ENCODE measurements around the gene OSBPL8. TPM values are rescaled to one million over a fixed set of nuclear protein-coding genes. Genes with fewer than 3 reads are reported as not detected.

OSBPL8 gene
- total RNA-seq, 2 experiments from 2014 or later = 25.0 to 61.3 TPM

DNA sequence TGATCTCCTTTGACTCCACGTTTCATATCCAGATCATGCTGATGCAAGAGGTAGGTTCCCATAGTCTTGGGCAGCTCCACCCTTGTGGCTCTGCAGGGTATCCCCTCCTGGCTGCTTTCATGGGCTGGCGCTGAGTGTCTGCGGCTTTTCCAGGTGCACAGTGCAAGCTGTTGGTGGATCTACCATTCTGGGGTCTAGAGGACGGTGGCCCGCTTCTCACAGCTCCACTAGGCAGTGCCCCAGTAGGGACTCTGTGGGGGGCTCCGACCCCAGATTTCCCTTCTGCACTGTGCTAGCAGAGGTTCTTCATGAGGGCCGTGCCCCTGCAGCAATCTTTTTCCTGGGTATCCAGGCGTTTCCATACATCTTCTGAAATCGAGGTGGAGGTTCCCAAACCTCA, 199.3 kb downstream of the OSBPL8 start:
- no peak for DNase-seq (ENCODE audit: low spot score)
- ChIA-PET CTCF (ENCODE audit: unreplicated experiment) (no interaction called here), POLR2A (interaction anchor here (1.0 kb wide), 1 partner anchor 12 kb away, joined by 3 read pairs; the partner anchor contains the start of gene BBS10)
- intact Hi-C loops (cut with micrococcal nuclease; ENCODE audit: unreplicated experiment) = no loop called here
- Histone ChIP-seq H3K9me3 (ENCODE audit: low read length) (no peaks in the 10 kb centered on the region), H3K36me3 (ENCODE audit: insufficient read depth, low read length) (peaks cover 39% of the 10 kb centered on the region), H3K4me1 (ENCODE audit: insufficient read depth, low read length, poor library complexity, severe bottlenecking) (no peaks in the 10 kb centered on the region), H3K9me2 (ENCODE audit: insufficient read depth, low read length) (no peaks in the 10 kb centered on the region), H3K4me3 (ENCODE audit: low read depth, low read length, poor library complexity, severe bottlenecking) (no peak overlapping the region), H4K20me1 (ENCODE audit: insufficient read depth, low read length) (no peaks in the 10 kb centered on the region), H3K4me2 (ENCODE audit: low read length) (no peak overlapping the region), H2AFZ (ENCODE audit: low read length) (no peak overlapping the region), H3K79me2 (ENCODE audit: insufficient read depth, low read depth, low read length) (no peaks in the 10 kb centered on the region), H3K27ac (ENCODE audit: low read depth, low read length, poor library complexity, severe bottlenecking) (no peak overlapping the region)
- BruUV-seq (replicated peaks) = no TSS peak
- no peak for TF ChIP-seq EZH2phosphoT487 (IDR thresholded peaks at IDR 0.05; ENCODE audit: borderline replicate concordance, low read depth, low read length)
- TF ChIP-seq, protein P1, sequence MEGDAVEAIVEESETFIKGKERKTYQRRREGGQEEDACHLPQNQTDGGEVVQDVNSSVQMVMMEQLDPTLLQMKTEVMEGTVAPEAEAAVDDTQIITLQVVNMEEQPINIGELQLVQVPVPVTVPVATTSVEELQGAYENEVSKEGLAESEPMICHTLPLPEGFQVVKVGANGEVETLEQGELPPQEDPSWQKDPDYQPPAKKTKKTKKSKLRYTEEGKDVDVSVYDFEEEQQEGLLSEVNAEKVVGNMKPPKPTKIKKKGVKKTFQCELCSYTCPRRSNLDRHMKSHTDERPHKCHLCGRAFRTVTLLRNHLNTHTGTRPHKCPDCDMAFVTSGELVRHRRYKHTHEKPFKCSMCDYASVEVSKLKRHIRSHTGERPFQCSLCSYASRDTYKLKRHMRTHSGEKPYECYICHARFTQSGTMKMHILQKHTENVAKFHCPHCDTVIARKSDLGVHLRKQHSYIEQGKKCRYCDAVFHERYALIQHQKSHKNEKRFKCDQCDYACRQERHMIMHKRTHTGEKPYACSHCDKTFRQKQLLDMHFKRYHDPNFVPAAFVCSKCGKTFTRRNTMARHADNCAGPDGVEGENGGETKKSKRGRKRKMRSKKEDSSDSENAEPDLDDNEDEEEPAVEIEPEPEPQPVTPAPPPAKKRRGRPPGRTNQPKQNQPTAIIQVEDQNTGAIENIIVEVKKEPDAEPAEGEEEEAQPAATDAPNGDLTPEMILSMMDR (conservative IDR thresholded peaks at IDR 0.05; ENCODE audit: low read length) = no peak

DNA sequence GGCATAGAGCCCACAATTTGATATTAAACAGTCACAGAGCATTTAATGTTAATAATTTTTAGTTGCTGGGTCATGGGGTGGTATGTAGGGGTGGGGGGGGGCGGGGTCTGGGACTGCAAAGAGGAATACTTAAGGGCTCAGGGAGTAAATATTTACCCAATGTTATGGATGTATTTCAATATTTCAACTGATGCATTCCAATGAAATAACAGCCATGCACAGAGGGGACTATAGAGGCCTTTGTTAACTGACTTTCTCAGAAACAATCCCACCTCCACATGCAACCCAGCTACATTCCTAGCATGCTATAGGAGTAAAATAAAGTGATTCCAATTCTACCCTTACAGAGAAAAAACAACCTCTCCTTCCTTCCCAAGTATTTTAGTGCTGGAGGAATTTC, 203.5 kb downstream of the OSBPL8 start:
- DNase-seq (ENCODE audit: low spot score) = no peak
- Histone ChIP-seq H3K9me3 (ENCODE audit: low read length) (no peaks in the 10 kb centered on the region), H3K79me2 (ENCODE audit: insufficient read depth, low read depth, low read length) (no peaks in the 10 kb centered on the region), H3K27ac (ENCODE audit: low read depth, low read length, poor library complexity, severe bottlenecking) (no peak overlapping the region), H3K36me3 (ENCODE audit: insufficient read depth, low read length) (peaks cover 33% of the 10 kb centered on the region), H3K4me1 (ENCODE audit: insufficient read depth, low read length, poor library complexity, severe bottlenecking) (no peaks in the 10 kb centered on the region), H2AFZ (ENCODE audit: low read length) (no peak overlapping the region), H4K20me1 (ENCODE audit: insufficient read depth, low read length) (no peaks in the 10 kb centered on the region), H3K4me3 (ENCODE audit: low read depth, low read length, poor library complexity, severe bottlenecking) (no peak overlapping the region), H3K4me2 (ENCODE audit: low read length) (no peak overlapping the region), H3K9me2 (ENCODE audit: insufficient read depth, low read length) (no peaks in the 10 kb centered on the region)
- ChIA-PET CTCF (ENCODE audit: unreplicated experiment) (no interaction called here), POLR2A (interaction anchor here (0.5 to 1.4 kb wide), 3 partner anchors 20 to 803 kb away, joined by 3 to 4 read pairs (median 3); no protein-coding TSS in a partner anchor)
- intact Hi-C loops (cut with micrococcal nuclease; ENCODE audit: unreplicated experiment) = no loop called here
- TF ChIP-seq, protein P1 (conservative IDR thresholded peaks at IDR 0.05; ENCODE audit: low read length) = no peak
- no peak for TF ChIP-seq EZH2phosphoT487 (IDR thresholded peaks at IDR 0.05; ENCODE audit: borderline replicate concordance, low read depth, low read length)
- no TSS peak for BruUV-seq (replicated peaks)

DNA sequence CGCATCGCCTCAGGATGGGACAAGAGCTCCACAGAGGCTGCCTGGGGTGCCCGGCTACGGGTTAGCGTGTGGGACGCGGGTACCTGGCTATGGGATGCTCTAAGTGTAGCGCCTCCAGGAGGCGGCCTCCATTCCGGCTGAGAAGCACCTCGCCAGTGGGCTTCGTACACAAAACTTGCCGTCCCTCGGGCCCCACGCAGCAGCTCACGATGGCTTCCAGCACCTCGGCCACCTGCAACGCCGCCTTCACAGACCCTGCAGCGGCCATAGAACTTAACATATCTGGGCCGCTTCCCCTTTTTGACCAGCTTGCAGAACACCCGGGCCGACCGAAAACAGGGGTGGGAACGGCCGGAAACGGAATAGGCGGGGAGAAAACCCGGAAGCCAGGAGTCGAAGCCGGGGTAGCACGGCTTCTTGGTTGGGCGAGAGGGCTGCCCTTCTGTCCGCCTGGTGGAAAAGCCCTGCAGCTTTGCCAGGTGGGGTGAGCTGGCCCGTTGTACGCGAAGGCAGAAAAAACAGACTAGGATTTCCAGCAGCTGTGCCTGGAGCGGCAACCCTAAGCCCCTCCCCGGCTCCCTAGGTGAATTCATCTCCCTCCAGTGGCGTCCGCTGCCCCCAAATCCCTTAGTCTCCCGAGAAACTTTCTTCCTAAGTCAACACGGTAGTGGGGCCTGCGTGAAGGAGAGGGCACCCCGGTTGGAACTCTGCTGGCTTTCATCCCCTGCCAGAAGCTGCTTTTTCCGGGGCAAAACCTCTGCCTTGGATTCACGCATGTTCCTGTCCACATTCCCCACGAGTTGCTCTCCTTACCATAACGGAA, 211.3 kb downstream of the OSBPL8 start, which contains the start of gene BBS10:
Gene BBS10 (minus strand): TSS at position 337 of the 823 bp plus-strand sequence. CDS start 57 bp downstream, at position 280.
- TF ChIP-seq, protein P1 (conservative IDR thresholded peaks at IDR 0.05; ENCODE audit: low read length) = peak; percentile 60
- TF ChIP-seq EZH2phosphoT487 (IDR thresholded peaks at IDR 0.05; ENCODE audit: borderline replicate concordance, low read depth, low read length) = no peak
- no peaks in the 10 kb centered on the region for H3K9me3 ChIP-seq (ENCODE audit: low read length)
- POLR2A ChIA-PET = interaction anchor here (0.5 to 1.9 kb wide), 14 partner anchors 9 to 1049 kb away, joined by 3 to 6 read pairs (median 4); partner anchors contain the start of genes NAP1L1 and PHLDA1
- H3K4me3 ChIP-seq (ENCODE audit: low read depth, low read length, poor library complexity, severe bottlenecking) = peak within 1 kb of the TSS; percentile 74
- H3K36me3 ChIP-seq (ENCODE audit: insufficient read depth, low read length) = no peaks in the 10 kb centered on the region
- TSS peak; percentile 99 for BruUV-seq (replicated peaks)
- H3K27ac ChIP-seq (ENCODE audit: low read depth, low read length, poor library complexity, severe bottlenecking) = peak within 1 kb of the TSS; percentile 76
- peak; percentile 96 for DNase-seq (ENCODE audit: low spot score)
- peak within 1 kb of the TSS; percentile 89 for H2AFZ ChIP-seq (ENCODE audit: low read length)
- intact Hi-C loops (cut with micrococcal nuclease; ENCODE audit: unreplicated experiment) = loop anchor here (1.0 to 10.0 kb wide), 8 partner anchors 107 to 866 kb away; partner anchors contain the start of genes GLIPR1, KRR1, NAP1L1 and OSBPL8
- CTCF ChIA-PET (ENCODE audit: unreplicated experiment) = no interaction called here
- no peaks in the 10 kb centered on the region for H4K20me1 ChIP-seq (ENCODE audit: insufficient read depth, low read length)
- peak within 1 kb of the TSS; percentile 89 for H3K4me2 ChIP-seq (ENCODE audit: low read length)
- no peaks in the 10 kb centered on the region; the same call in 1 of the 2 replicates for H3K9me2 ChIP-seq (ENCODE audit: insufficient read depth, low read length)
- H3K79me2 ChIP-seq (ENCODE audit: insufficient read depth, low read depth, low read length) = peaks cover 8% of the 10 kb centered on the region; the same call in 1 of the 2 replicates
- H3K4me1 ChIP-seq (ENCODE audit: insufficient read depth, low read length, poor library complexity, severe bottlenecking) = peaks cover 16% of the 10 kb centered on the region
